HL-60 (cell line): ENCODE results near the gene APOBEC3A.

Source experiments
- CTCF ChIP-seq: IDR thresholded peaks from one replicate; pipeline ENCODE4 v1.5.1; 2011; ENCODE audit warnings: low read length, control low read depth, inconsistent platforms; ENCODE audit not compliant: insufficient read depth
- GABPA ChIP-seq: IDR thresholded peaks from 2 replicates; pipeline ENCODE4 v1.6.1; 2012; ENCODE audit warnings: low read depth

- no peak for TF ChIP-seq CTCF
- no peak for TF ChIP-seq GABPA
Measured at GRCh38 chr22:38937541-38937940, 19.9 kb upstream of the APOBEC3A start.
